Cerebellar nuclear complex (tissue), 1 donor: Measurements from ENCODE around the gene LONP1.

Experiments used
- DNase-seq, 2 experiments: peaks; one replicate each; lab custom pipeline; 2025; lab: John Stamatoyannopoulos, UW

LONP1 gene

DNA sequence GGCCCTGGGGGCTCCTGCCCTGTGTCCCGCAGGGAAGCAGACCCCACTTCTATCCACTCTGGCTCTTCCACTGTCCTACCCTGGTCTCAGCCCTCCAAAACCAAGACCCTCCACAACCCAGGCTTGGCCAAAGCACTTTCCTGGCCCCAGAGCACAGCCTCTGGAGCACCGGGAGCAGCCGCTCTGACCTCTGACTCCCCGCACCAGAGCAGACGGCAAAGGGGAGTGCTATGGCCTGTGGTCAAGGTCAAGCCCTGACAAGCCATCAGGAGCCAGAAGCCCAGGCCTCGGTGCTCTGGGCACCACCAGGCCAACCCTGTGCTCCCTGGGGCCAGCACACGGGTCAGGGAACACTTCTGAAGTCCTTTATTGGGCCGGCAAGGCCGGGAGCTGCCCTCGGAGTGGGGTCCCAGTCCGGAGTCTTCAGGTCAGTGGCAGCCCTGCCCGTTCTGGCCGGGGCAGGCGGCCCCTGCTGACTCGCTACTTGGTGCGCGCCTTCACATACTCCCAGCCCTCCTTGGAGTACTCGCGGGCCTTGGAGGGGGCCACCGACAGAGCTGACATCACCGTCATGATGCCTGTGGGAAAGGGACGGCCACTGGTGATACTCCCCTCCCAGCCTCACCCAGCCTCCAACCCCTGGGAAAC, 41.8 kb downstream of the LONP1 start:
- no peak for DNase-seq

DNA sequence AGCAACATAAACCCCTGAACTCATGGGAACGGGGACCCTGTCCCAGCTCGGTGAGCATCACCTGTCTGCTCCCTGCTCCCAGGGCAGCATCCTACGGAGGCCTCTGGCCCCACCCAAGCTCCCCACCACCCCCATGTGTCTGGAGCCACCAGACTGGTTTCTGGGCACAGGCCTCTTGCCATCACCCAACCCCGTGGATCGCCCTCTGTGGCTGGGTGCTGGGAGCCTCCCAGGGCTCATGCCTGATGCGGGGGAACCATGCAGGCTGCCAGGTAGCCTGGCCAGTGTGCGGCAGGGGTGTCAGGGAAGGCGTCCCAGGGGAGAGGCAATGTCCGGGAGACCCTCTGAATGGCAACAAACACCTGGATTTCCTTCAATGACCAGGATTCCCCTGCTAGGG, 42.4 kb downstream of the LONP1 start:
- DNase-seq, result no peak

GRCh38 chr19:5677136-5677535, 42.8 kb downstream of the LONP1 start:
- DNase-seq, result no peak

- no peak for DNase-seq
Measured at GRCh38 chr19:5676772-5677105, 43.2 kb downstream of the LONP1 start.

GRCh38 chr19:5676105-5676771, 43.7 kb downstream of the LONP1 start:
- DNase-seq, result no peak

- no peak for DNase-seq
Measured at GRCh38 chr19:5674714-5675113, 45.2 kb downstream of the LONP1 start.

DNA sequence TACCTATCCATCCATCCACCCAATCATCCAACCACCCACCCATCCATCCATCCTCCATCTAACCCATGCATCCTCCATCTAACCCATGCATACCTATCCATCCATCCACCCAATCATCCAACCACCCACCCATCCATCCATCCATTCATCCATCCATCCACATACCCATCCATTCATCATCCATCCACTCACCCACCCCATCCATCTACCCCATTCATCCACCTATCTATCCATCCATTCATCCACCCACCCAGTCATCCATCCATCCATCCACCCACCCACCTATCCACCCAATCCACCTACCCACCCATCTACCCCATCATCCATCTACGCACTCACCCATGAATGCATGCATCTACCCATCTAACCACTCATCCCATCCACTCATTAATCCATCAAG, 46.2 kb downstream of the LONP1 start:
- DNase-seq, result no peak

GRCh38 chr19:5672708-5673459, 47.1 kb downstream of the LONP1 start:
- DNase-seq, result no peak

GRCh38 chr19:5671600-5671999, 48.3 kb downstream of the LONP1 start:
- no peak for DNase-seq

- no peak for DNase-seq
Measured at GRCh38 chr19:5669212-5669611, 50.7 kb downstream of the LONP1 start.

- no peak for DNase-seq
Measured at GRCh38 chr19:5667751-5668271, 52.1 kb downstream of the LONP1 start.

DNA sequence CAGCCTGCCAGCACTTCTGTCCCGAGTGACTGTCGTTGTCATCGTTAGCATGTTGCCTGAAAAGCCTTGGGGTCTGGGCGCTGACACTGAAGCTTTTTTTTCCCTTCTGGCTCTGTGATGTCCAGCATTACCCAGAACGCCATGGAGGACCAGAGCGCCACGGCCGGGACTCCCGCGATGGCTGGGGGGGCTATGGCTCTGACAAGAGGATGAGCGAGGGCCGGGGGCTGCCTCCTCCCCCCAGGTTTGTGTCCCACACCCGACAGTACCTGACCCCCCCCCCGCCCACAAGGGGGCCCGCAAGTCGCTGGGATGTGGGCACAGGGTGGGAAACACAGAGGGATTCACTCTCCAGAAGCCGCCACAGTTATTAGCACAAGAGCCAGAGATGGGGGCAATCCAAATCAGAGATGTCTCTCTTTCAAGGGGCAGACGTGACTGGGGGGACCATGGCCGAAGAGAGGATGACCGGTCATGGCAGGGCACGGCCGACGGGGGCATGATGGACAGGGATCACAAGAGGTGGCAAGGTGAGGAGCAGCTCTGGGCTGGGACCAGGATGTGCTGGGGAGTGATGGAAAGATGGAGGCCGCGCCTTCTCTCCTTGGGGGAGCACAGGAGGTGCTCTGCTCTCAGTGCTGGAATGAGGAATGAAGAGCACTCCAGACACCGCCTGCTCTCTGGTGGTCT, 52.9 kb downstream of the LONP1 start:
- DNase-seq, result no peak

DNA sequence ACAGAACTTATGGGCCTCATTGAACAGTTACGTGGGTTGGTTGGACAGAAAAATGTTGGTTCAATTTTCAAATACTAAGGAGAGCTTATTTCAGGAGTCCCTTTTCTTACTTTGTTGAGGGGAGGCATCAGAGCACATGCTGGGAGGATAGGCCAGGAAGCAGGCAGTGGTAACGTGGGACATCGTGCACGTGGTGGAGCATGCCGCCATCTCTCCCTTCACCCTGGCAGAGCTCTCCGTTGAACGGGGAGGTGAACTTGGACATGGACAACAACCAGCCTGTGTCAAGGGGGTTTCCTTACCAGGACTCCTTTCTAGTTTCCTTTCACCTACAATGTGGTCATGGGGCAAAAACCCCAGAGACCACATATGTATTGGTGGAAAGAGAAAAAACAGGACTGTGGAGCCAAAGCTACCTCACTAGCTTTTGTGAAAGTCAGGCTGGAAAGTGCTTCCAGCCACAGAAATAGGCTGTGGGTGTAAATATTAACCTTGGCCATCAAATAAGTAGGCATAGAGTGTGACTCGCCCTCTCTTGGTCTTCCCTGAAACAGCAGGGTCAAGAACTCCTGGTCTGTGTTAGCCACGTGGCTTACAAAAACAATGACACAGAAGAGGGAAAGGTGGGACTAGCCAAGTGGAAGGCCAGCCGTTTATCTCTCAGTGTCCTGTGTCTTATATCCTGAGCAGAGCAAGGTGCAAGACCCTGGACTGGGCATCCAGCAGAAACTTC, 54.0 kb downstream of the LONP1 start:
- no peak for DNase-seq

DNA sequence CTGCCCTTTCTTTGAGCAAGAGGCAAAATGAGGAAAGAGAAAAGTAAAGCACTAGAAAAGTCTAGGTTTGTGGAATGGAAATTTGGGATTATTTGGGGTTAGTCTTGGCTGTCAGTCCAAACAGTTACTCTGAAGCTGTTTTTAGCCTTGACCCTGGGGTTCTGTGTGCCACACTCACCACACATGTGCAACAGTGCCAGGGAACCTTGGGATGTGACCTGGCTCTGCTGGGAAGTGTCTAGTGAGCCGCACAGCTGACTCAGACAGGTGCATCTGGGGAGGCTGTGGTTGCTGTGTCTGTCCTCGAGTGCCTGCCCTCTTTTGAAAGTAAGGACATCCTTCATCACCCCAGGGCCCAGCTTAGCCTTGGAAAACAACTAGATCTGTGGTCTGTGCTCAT, 55.4 kb downstream of the LONP1 start:
- no peak for DNase-seq

GRCh38 chr19:5663904-5664303, 56.0 kb downstream of the LONP1 start:
- DNase-seq, result no peak

- no peak for DNase-seq
Measured at GRCh38 chr19:5661483-5661882, 58.5 kb downstream of the LONP1 start.

DNA sequence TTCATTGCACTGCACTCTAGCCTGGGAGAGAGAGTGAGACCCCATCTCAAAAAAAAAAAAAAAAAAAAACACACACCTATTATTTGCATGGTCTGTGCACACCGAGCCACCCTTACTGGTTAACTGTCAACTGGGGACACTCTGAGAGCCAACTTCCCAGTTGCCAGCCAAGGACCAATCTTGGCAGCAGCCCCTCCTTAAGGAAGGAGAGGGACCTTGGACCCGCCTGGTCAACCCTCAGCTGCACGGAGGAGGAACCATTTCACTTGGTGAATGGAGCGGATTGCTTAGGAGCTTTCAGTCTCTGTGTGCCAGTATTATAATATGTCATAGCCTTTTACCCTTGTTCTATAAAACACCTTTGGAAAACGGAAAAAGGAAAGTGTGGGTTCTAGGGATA, 64.5 kb downstream of the LONP1 start:
- DNase-seq, result no peak

- no peak for DNase-seq
Measured at GRCh38 chr19:5654931-5655330, 65.0 kb downstream of the LONP1 start.

GRCh38 chr19:5652261-5652660, 67.7 kb downstream of the LONP1 start:
- DNase-seq, result no peak

DNA sequence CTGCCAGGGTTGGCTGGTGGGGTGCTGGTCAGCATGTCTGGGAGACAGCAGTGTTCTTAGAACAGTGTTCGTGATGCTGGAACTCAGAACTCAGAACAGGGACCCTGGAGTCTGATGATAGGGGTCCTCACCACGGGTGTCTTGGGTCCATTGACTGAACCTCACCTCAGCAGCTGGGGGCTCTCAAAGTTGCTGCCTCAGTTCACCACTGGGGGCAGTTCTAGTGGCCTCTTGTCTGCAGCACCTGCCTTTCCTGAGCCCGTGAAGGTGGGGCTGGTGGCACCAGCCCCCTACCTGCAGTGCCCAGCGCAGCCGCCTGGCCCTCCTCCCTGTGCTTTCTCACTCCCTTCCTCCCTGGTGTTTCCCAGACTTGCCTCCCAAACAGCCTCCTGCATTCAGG, 68.6 kb downstream of the LONP1 start:
- DNase-seq, result no peak

DNA sequence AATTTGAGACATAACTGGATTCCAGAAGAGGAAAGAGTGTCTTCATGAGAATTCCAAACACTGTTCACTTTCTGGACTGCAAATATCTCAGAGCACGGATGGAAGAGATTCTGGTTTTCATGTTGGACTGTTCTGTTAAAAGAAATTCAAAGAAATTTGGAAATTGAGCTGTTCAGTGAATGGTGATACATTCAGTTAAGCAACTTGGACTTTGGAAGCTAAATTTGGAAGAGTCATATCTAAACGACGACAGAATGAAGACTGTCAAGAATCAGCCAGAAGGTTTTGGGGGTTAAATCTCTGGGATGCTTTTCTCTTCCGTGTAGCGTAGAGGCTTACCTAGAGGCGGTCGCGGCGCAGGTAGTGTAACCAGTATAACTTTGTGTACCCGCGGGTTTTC, 71.5 kb downstream of the LONP1 start:
- DNase-seq, result no peak

- DNase-seq, result no peak
Measured at GRCh38 chr19:5646703-5647102, 73.2 kb downstream of the LONP1 start.
